Measurements from ENCODE around the gene LYSMD4.

- TF ChIP-seq CTCF (conservative IDR thresholded peaks at IDR 0.05 in 1 of 2, IDR thresholded peaks at IDR 0.05 in 1 of 2; ENCODE audit: low read depth in 1 of 2, low read length in 2 of 2) = no peak
- TF ChIP-seq EZH2 (IDR thresholded peaks at IDR 0.05; ENCODE audit: low read length, missing control alignments) = no peak
These were observed 24.7 kb downstream of the LYSMD4 start for GRCh38 chr15:99708563-99708962.

All from fibroblast of lung (primary cell).